ENCODE data around the gene CCNF. TPM values are rescaled to one million over a fixed set of nuclear protein-coding genes. Genes with fewer than 3 reads are reported as not detected.
A peak's percentile ranks its signal among the peaks of the same experiment; 100 is the strongest.

The CCNF gene
- total RNA-seq, 1 experiment from 2014 or later, result 60.8 TPM

- no peak for TF ChIP-seq REST (IDR thresholded peaks at IDR 0.05; ENCODE audit: low read depth)
- no peak for TF ChIP-seq SRF (IDR thresholded peaks at IDR 0.05; ENCODE audit: low read depth)
- TF ChIP-seq ZBTB33 (IDR thresholded peaks at IDR 0.05; ENCODE audit: extremely low read depth, insufficient replicate concordance, low read length), result no peak
- TF ChIP-seq EGR1 (IDR thresholded peaks at IDR 0.05; ENCODE audit: low read depth), result no peak
- TF ChIP-seq SP1 (IDR thresholded peaks at IDR 0.05; ENCODE audit: low read depth), result no peak
- TF ChIP-seq ZFX (IDR thresholded peaks at IDR 0.05), result peak; percentile 59; the same call in 1 of the 2 replicates
- no peak for TF ChIP-seq FOSL1 (IDR thresholded peaks at IDR 0.05; ENCODE audit: low read depth)
- no peak for TF ChIP-seq RAD21 (IDR thresholded peaks at IDR 0.05; ENCODE audit: low read depth)
Observed at GRCh38 chr16:2467528-2468232, 38.4 kb downstream of the CCNF start (continued).
